ENCODE data around the gene MAP3K6. TPM values are rescaled to one million over a fixed set of nuclear protein-coding genes. Genes with fewer than 3 reads are reported as not detected.
"Not testable (repeated sequence)": the region's sequence is repeated elsewhere in the genome, so short reads cannot be mapped to it uniquely, and the experiment has no call there.

Gene MAP3K6
- total and polyA plus RNA-seq, 9 donors, result 10.0 to 13.6 (median 12.4) TPM

- H3K36me3 ChIP-seq (ENCODE audit: control insufficient read depth, insufficient read depth, low read length), result no peaks in the 10 kb centered on the region
- 25% methylated on average over 4 of the region's 5 CpGs for WGBS (ENCODE audit: insufficient coverage)
- H3K9me3 ChIP-seq (replicated peaks; ENCODE audit: control insufficient read depth, low read depth, low read length), result no peaks in the 10 kb centered on the region
- peaks cover 11% of the 10 kb centered on the region for H3K27me3 ChIP-seq (ENCODE audit: control insufficient read depth, insufficient read depth, low read length)
- H3K4me1 ChIP-seq (ENCODE audit: control insufficient read depth, insufficient read depth, low read length), result peaks cover 23% of the 10 kb centered on the region
- DNase-seq, result no peak
- H3K27ac ChIP-seq (ENCODE audit: low read length), result no peak overlapping the region
- no peak overlapping the region for H3K4me3 ChIP-seq (ENCODE audit: low read length)
These were observed 21.7 kb upstream of the MAP3K6 start for GRCh38 chr1:27388337-27389005.

- not testable (repeated sequence) for H3K27ac ChIP-seq (ENCODE audit: low read length); DNase-seq; H3K36me3 ChIP-seq (ENCODE audit: control insufficient read depth, insufficient read depth, low read length); H3K27me3 ChIP-seq (ENCODE audit: control insufficient read depth, insufficient read depth, low read length); H3K4me3 ChIP-seq (ENCODE audit: low read length); H3K9me3 ChIP-seq (replicated peaks; ENCODE audit: control insufficient read depth, low read depth, low read length)
- no CpG with 5 or more reads among the region's 3 CpGs for WGBS (ENCODE audit: insufficient coverage)
- peaks cover 11% of the 10 kb centered on the region for H3K4me1 ChIP-seq (ENCODE audit: control insufficient read depth, insufficient read depth, low read length)
These were observed 18.0 kb upstream of the MAP3K6 start for GRCh38 chr1:27384797-27385196.

GRCh38 chr1:27383661-27384060, 16.9 kb upstream of the MAP3K6 start:
- H3K27ac ChIP-seq (ENCODE audit: low read length), result no peak overlapping the region
- peaks cover 2% of the 10 kb centered on the region for H3K27me3 ChIP-seq (ENCODE audit: control insufficient read depth, insufficient read depth, low read length)
- H3K4me1 ChIP-seq (ENCODE audit: control insufficient read depth, insufficient read depth, low read length), result peaks cover 11% of the 10 kb centered on the region
- DNase-seq, result no peak
- WGBS (ENCODE audit: insufficient coverage), result 84% methylated on average over 13 of the region's 13 CpGs
- H3K9me3 ChIP-seq (replicated peaks; ENCODE audit: control insufficient read depth, low read depth, low read length), result no peaks in the 10 kb centered on the region
- no peaks in the 10 kb centered on the region for H3K36me3 ChIP-seq (ENCODE audit: control insufficient read depth, insufficient read depth, low read length)
- no peak overlapping the region for H3K4me3 ChIP-seq (ENCODE audit: low read length)

DNA sequence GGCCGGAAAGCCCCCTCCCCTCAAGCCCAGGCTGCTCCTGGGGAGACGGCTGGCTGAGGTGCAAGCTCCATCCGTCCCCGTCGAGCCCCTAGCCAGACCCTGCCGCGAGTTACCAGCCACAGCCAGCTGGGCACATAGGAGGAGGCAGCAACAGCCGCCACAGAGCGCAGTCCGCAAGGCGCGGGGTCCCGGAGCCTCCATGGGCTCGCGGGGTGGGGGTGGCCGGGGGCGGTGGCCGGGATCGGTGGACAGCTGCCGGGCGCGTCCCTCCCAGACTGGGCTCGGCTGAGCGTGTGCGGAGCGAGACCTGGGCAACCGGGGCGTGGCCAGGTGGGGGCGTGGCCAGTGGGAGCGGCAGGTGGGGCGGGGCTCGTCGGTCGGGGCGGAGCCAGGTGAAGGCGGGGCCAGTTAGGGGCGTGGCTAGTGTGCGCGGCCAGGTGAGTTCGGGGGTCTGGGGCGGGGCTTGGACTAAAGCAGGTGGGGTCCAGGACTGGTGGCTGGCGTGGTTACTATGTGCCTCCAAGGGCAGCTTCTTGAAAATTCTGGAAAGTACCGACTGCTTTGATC, 16.4 kb upstream of the MAP3K6 start, which contains the start of gene CD164L2:
TSS of gene CD164L2 (minus strand) at position 295 of the 567 bp plus-strand sequence. CDS start at position 201, 94 bp downstream.
- no peaks in the 10 kb centered on the region for H3K9me3 ChIP-seq (replicated peaks; ENCODE audit: control insufficient read depth, low read depth, low read length)
- DNase-seq, result no peak
- H3K36me3 ChIP-seq (ENCODE audit: control insufficient read depth, insufficient read depth, low read length), result no peaks in the 10 kb centered on the region
- no peak within 1 kb of the TSS for H3K27ac ChIP-seq (ENCODE audit: low read length)
- no peak within 1 kb of the TSS for H3K4me3 ChIP-seq (ENCODE audit: low read length)
- peaks cover 11% of the 10 kb centered on the region for H3K4me1 ChIP-seq (ENCODE audit: control insufficient read depth, insufficient read depth, low read length)
- 6% methylated on average over 42 of the region's 43 CpGs for whole genome bisulfite sequencing (ENCODE audit: insufficient coverage)
- H3K27me3 ChIP-seq (ENCODE audit: control insufficient read depth, insufficient read depth, low read length), result no peaks in the 10 kb centered on the region

DNA sequence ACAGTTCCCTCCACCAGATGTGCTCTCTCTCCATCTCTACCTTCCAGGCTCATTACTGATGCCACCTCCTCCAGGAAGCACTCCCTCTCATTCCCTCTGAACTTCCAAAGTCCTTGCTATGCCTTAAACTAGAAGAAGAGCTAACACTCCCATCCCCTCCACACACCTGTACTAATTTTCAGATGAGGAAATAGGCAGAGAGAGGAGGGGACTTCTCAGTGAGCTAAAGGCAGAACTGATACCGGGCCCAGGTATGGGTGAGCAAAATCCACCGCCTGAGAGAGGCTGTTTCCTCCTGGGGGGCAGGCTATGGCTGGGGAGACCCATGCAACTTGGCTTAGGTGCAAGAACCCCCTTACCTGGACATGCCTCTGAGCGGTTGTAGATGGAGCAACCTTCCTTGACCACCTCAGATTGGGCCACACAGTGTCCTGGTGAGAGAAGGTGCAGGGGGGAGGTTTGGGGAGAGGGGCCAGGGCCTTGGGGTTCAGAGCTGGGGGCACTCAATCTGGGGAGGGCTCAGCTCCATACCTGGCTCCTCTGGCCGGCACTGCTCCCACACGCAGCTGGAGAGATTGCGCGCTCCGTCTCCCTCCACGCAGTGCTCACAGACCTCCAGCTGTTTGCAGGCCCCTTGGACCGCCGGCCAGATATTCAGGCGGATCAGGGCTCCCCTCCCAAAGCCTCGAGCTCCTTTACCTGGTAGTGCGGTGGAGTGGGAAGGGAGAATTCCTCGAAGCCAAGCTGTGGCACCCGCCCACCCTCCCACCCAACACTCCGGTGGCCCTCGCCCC, 15.4 kb upstream of the MAP3K6 start:
- Histone ChIP-seq H3K9me3 (replicated peaks; ENCODE audit: control insufficient read depth, low read depth, low read length) (no peaks in the 10 kb centered on the region), H3K27ac (ENCODE audit: low read length) (no peak overlapping the region), H3K4me3 (ENCODE audit: low read length) (no peak overlapping the region), H3K4me1 (ENCODE audit: control insufficient read depth, insufficient read depth, low read length) (peaks cover 11% of the 10 kb centered on the region), H3K36me3 (ENCODE audit: control insufficient read depth, insufficient read depth, low read length) (no peaks in the 10 kb centered on the region), H3K27me3 (ENCODE audit: control insufficient read depth, insufficient read depth, low read length) (no peaks in the 10 kb centered on the region)
- DNase-seq, result no peak
- WGBS (ENCODE audit: insufficient coverage), result 100% methylated on average over 2 of the region's 18 CpGs

DNA sequence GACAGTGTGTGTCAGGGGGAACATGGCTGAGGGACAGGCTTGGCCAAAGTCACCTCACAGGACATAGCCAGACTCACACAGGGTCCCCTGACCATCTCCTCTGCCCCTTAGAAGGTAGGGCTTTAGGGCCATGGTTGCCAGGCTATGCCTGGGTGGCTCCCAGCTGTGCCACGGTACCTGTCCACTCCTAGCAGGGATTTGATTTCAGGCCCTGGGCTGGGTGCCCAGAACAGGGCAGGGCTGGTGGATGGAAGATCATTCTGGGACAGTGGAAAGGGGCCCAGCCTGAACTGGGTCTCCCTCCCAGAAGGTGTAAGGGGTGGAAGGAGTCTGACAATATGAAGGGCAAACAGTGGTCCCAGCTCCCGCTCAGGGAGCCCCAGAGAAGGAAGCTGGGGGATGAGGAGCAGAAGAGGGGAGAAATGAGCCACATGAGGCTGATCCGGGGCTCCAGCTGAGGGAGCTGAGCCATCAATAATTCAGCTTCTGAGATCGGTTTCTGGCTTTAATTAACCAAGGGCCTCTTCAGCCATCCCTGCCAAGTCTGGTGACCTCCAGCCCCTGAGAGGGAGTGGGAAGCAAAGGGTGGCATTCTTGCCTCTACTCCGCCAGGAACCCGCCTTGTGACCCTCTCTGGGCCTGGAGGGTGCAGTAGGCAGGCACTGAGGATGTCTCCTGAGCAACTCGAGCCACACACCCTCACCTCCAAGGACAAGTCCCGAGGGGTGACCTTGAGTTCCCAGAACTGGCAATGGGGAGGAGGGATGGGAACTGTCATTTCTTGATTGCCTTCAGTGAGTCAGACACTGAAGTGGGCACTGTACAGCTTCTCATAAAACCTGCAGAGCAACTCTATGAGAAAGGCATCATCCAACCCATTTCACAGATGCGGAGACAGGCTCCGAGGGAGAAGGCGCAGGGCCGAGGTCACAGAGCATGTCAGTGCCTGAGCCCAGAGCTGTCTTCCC, 14.3 kb upstream of the MAP3K6 start:
- Histone ChIP-seq H3K4me3 (ENCODE audit: low read length) (no peak overlapping the region), H3K9me3 (replicated peaks; ENCODE audit: control insufficient read depth, low read depth, low read length) (no peaks in the 10 kb centered on the region), H3K36me3 (ENCODE audit: control insufficient read depth, insufficient read depth, low read length) (no peaks in the 10 kb centered on the region), H3K27me3 (ENCODE audit: control insufficient read depth, insufficient read depth, low read length) (no peaks in the 10 kb centered on the region), H3K27ac (ENCODE audit: low read length) (no peak overlapping the region), H3K4me1 (ENCODE audit: control insufficient read depth, insufficient read depth, low read length) (peaks cover 14% of the 10 kb centered on the region)
- 25% methylated on average over 2 of the region's 12 CpGs for WGBS (ENCODE audit: insufficient coverage)
- no peak for DNase-seq

GRCh38 chr1:27380224-27380623, 13.5 kb upstream of the MAP3K6 start:
- no peaks in the 10 kb centered on the region for H3K36me3 ChIP-seq (ENCODE audit: control insufficient read depth, insufficient read depth, low read length)
- WGBS (ENCODE audit: insufficient coverage), result no CpG with 5 or more reads among the region's 4 CpGs
- H3K4me1 ChIP-seq (ENCODE audit: control insufficient read depth, insufficient read depth, low read length), result peaks cover 15% of the 10 kb centered on the region
- H3K4me3 ChIP-seq (ENCODE audit: low read length), result no peak overlapping the region
- no peak overlapping the region for H3K27ac ChIP-seq (ENCODE audit: low read length)
- no peaks in the 10 kb centered on the region for H3K9me3 ChIP-seq (replicated peaks; ENCODE audit: control insufficient read depth, low read depth, low read length)
- DNase-seq, result no peak
- H3K27me3 ChIP-seq (ENCODE audit: control insufficient read depth, insufficient read depth, low read length), result no peaks in the 10 kb centered on the region

DNA sequence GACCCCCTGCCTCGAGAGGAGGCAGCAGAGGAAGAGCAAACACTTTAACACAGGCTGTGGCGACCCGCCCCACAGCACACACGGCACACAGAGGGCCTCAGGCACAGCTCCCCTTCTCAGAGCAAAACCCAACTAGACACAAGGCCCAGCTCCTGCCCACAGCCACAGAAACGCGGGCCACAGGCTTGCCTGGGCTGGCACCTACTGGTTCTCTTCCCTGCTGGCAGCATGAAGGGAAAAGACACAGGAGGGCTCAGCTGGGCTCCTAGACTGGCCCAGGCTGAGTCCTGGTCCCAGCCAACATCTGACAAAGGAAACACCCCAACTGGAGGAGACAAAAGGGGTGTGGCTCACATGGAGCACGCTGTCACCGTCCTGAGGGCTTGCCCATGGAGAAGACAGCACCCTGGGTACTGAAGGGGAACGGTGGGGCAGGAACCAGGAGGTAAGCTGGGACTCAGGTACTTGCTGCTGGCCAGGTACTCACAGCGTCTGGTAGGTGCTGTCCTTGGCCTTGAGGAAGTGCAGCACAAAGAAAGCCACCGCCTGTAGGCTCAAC, 12.9 kb upstream of the MAP3K6 start:
- no peaks in the 10 kb centered on the region for H3K27me3 ChIP-seq (ENCODE audit: control insufficient read depth, insufficient read depth, low read length)

GRCh38 chr1:27377760-27378495, 11.2 kb upstream of the MAP3K6 start:
- H3K9me3 ChIP-seq (replicated peaks; ENCODE audit: control insufficient read depth, low read depth, low read length), result no peaks in the 10 kb centered on the region
- no peak overlapping the region for H3K4me3 ChIP-seq (ENCODE audit: low read length)
- H3K27me3 ChIP-seq (ENCODE audit: control insufficient read depth, insufficient read depth, low read length), result peaks cover 2% of the 10 kb centered on the region
- H3K27ac ChIP-seq (ENCODE audit: low read length), result no peak overlapping the region
- peaks cover 15% of the 10 kb centered on the region for H3K4me1 ChIP-seq (ENCODE audit: control insufficient read depth, insufficient read depth, low read length)
- WGBS (ENCODE audit: insufficient coverage), result 80% methylated on average over 6 of the region's 12 CpGs
- no peak for DNase-seq
- H3K36me3 ChIP-seq (ENCODE audit: control insufficient read depth, insufficient read depth, low read length), result no peaks in the 10 kb centered on the region

More for the DNA sequence above, 12.9 kb upstream of the MAP3K6 start:
- H3K9me3 ChIP-seq (replicated peaks; ENCODE audit: control insufficient read depth, low read depth, low read length), result no peaks in the 10 kb centered on the region
- no peak for DNase-seq
- WGBS (ENCODE audit: insufficient coverage), result 73% methylated on average over 10 of the region's 11 CpGs
- no peak overlapping the region for H3K27ac ChIP-seq (ENCODE audit: low read length)
- no peaks in the 10 kb centered on the region for H3K36me3 ChIP-seq (ENCODE audit: control insufficient read depth, insufficient read depth, low read length)
- peaks cover 15% of the 10 kb centered on the region for H3K4me1 ChIP-seq (ENCODE audit: control insufficient read depth, insufficient read depth, low read length)
- H3K4me3 ChIP-seq (ENCODE audit: low read length), result no peak overlapping the region

All from muscle of leg (tissue), 11 donors.